HG03064 (cell line): Measurements from ENCODE around the gene SCYGR2.

Source experiments
- ATAC-seq: cut with Tn5 transposase; IDR thresholded peaks from one replicate; pipeline ENCODE4 v1.9.1; 2021; ENCODE audit warnings: low read depth; ENCODE audit not compliant: unreplicated experiment

SCYGR2 gene

DNA sequence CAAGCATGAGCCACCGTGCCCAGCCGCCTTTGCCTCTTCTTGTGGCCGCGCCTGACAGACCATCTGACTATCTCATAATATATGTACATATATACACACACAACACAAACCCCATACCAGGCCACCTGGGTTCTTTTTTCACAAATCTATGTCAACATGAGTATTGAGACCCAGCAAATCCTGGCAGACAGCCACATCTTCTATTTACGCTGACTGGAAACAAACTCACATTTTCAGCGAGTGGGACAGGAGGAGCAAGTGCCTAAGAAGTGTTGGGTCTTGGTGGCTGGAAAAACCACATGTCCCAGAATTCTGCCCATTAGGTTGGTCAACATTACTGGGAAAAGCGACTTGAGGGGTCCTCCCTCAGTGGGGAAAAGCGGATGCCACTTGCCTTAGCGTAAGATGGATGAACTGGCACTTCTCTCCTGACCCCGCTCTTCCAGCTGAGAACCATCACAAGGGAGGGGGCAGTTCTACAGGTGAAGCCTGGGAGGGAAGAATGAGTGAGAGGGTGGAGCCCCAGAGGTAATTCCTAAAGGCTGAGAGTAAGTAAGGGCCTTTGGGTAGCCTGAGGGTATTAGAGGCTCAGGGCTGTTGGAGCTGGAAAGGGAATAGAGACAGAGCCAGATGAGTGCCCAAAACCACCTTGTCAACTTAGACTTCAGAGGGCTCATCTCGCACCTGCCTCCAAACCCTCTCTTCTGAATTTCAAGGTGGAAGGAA, 14.0 kb downstream of the SCYGR2 start:
- no peak for ATAC-seq

DNA sequence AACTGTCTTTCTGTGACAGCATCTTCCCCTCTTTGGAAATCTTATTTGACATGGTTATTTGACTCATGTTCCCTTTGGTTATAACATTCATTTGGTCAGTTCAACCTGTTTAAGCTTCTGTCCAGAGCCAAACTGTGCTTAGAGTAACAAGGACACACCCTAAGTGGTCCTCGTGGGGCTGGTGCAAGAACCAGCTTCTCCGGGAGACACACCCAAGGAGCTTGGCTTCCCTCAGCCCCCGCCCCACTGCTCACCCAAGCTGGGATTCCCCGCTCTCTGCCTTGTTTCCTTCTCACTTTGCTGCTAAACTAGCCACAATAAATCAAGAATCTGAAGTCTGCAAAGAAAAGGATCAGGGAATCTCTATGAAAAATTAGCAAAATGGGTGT, 14.6 kb downstream of the SCYGR2 start:
- ATAC-seq = no peak

DNA sequence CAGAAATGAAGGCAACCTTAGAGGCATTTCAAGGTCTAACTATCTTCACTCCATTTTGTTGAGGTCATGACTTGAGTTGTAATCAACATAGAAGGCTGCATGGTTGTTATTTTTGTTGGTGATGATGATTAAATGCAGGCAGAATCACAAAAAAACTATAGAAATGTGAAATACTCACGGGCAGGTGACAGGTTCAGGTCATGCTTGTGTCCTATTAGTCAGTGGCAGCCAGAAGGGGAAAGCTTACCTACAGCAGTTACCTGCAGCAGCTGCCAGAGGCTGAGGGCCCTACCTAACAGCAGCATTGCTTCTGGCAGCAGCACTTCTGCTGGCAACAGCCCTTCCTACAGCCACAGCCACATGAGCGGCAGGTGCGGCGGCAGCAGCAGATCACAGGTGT, 15.6 kb downstream of the SCYGR2 start:
- no peak for ATAC-seq

DNA sequence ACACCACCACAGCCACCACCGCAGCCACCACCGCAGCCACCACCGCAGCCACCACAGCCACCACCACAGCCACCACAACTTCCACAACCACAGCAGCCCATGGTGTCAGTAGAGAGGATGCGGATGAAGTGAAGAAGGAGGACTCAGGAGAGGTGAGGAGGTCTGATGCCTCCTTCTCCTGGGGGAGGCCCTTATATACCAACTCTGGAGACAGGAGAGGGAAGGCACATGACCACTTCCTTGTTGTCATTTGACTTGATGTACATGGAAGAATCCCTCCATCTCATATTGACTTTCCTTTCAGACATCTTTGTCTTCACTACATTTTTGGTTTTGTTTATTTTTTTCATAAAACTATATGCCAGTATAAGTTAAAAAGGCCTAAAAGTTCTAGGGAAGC, 16.0 kb downstream of the SCYGR2 start, which contains the start of gene SCYGR3:
TSS of gene SCYGR3 (minus strand) at position 101 of the 400 bp plus-strand sequence. CDS start at position 101, 0 bp downstream.
- no peak for ATAC-seq

DNA sequence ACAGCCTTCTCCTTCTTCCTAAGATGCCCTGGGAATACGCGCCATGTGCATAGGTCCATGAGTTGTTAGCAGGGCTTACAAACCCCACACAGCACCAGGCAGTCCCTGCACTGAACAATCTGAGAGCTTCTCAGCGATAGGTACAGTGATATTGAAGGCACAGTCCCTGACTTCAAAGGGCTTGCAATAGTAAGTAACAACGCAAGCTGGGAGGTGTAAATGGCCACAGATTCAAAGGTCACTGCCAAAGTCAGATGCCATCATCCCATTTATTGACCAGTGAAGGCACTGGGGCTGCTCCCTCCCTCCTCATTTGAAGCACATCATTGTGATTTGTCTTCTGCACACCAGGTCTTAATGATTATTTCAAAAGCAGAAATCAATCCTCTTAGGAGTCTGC, 16.5 kb downstream of the SCYGR2 start:
- no peak for ATAC-seq

DNA sequence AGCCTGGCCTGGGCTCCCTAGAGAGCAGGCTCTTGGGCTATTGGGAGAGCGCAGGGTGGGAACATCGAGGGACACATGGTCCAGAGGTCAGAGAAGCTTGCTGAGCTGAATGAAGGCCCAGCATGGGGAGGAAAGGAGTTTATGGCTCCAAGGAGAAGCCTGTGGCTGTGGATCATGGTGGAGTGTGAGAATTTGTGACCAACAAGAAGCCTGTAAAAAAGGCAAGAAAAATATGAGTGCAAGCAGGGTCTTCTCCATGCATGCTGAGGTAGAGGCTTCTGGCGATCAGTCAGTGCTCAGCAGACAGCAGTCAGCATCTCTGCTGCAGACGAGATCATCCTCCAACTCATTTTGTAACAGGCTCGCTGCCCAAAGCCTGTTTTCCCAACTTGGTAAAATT, 17.2 kb downstream of the SCYGR2 start:
- ATAC-seq = no peak

DNA sequence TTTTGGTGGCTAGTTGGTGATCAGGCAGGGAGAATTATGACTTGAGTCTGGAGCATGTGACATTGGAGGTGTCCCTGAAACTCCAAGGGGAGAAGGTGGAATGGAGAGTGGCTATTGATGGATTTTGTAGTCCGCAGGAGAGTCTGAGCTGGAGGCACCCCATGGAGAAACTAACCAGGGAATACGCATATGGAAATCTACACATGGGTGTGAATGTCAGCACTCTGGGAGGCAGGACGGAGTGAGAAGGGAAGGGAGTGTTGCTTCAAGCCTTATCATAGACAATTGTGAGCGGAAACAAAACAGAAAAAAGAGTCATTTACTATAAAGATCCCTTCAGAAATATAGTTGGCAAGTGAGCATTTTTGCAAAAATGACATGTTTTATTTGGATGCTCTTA, 17.9 kb downstream of the SCYGR2 start:
- no peak for ATAC-seq

DNA sequence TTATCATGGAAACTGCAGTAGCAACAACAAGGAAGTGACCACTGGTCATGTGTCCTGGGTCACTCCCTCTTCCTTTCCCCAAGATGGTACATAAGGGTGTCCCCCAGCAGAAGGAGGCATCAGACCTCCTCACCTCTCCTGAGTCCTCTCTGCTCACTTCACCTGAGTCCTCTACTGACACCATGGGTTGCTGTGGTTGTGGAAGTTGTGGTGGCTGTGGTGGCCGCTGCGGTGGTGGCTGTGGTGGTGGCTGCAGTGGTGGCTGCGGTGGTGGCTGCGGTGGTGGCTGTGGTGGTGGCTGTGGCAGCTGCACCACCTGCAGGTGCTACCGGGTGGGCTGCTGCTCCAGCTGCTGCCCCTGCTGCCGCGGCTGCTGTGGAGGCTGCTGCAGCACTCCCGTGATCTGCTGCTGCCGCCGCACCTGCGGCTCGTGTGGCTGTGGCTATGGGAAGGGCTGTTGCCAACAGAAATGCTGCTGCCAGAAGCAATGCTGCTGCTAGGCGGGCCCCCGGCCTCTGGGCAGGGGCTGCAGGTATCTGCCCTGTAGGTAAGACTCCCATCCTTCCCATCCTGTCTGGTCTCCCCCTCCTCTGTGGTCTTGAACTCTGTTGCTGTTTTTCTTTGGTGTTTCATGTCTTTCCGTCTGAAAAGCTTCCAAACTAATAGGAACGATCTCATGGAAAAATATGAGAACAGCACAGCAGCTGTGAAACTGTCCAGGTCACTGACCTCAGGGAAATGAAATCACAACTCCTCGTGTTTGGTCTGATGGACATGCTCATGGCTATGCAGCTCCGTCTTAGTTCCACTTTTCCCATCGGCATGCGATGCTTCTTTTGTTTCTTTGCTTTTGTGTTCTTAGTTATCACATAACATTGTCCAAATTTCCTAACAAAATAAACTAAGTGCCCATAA, 18.9 kb downstream of the SCYGR2 start, which contains the start of gene SCYGR4:
TSS of gene SCYGR4 (plus strand) at position 183 of the 915 bp plus-strand sequence. CDS start at position 183, 0 bp downstream.
- no peak for ATAC-seq

DNA sequence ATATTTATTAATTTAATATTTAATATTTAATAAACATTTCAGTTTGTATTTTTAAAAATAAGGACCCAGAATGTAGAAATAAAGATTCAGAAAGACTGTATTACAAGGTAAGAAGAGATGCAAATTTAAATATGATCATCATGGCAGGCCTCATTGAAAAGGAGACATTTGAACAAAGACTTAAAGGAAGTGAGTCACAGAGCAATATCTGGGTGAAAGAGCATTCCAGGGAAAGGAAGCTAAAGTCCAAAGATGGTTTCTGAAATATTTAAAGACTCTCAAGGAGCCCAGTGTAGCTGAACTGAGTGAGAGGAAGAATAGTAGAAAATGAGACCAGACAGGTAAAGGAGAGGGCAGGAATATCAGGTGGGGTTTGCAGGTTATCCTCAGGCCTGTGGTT, 24.5 kb downstream of the SCYGR2 start:
- no peak for ATAC-seq

DNA sequence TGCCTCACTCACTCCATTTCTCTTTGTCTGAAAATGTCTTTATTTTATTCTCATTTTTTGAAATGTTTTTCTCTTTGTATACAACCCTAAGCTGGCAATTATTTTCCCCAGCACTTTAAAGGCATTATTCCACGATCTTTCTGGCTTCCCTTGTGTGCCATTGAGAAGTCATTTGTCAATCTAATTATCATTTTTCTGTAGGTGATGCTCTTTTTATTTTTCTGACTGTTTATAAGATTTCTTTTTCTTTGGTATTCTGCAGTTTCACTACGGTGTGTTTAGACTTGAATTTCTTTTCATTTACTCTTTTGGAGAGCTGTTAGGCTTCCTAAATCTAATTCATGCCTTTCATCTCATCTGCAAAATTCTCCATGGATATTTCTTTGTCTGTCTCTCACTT, 26.7 kb downstream of the SCYGR2 start:
- no peak for ATAC-seq

DNA sequence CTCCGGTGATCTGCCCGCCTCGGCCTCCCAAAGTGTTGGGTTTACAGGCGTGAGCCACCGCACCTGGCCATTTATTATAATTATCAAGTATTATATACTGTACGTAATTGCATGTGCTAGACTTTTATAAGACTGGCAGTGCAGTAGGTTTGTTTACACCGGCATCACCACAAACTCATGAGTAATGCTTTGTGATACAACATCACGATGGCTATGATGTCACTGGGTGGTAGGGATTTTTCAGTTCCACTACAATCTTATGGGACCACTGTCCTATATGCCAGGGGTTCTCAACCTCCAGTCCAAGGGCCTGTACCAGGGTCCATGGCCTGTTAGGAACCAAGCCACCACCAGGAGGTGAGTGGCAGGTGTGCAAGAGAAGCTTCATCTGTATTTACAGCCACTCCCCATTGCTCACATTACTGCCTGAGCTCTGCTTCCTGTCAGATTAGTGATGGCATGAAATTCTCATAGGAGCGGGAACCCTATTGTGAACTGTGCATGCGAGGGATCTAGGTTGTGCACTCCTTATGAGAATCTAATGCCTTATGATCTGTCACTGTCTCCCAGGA, 28.0 kb downstream of the SCYGR2 start:
- ATAC-seq = no peak

DNA sequence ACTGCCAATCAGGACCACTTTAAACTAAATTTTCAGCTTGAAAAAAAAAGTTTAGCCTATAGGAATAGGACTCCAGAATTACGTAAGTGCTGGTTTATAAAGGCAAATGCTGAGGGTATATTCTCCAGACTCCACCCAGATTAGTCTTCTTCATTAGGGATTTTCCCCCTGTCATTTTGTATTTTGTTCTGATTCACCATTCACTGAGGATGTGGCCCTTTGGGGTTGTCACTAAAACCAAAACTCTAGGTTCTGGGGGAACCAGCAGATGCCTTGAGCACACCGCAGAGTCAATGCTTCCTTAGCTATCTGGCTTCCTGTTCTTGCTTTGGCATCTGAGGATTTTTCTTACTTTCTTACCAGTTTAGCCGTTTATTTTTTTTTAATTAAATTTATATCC, 29.1 kb downstream of the SCYGR2 start:
- ATAC-seq = peak; percentile 95

DNA sequence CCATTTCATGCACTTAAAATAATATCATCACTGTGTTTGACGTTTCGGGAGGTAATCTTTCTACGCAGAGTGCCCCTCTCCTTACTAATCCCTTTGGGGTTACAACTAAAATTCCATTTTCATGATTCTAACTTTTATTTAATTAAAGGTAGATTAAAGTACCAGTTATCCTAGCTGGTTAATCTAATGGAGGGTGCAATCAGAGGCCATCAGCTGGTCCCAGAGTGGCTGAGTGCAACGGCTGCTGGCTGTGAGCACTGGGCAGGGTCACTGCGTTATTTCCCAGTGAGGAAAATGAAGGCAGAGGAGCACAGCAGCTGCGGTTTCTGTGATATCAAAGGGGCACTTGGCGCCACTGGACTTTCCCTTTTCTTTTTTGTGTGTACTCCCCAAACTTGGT, 30.7 kb downstream of the SCYGR2 start:
- ATAC-seq = no peak

DNA sequence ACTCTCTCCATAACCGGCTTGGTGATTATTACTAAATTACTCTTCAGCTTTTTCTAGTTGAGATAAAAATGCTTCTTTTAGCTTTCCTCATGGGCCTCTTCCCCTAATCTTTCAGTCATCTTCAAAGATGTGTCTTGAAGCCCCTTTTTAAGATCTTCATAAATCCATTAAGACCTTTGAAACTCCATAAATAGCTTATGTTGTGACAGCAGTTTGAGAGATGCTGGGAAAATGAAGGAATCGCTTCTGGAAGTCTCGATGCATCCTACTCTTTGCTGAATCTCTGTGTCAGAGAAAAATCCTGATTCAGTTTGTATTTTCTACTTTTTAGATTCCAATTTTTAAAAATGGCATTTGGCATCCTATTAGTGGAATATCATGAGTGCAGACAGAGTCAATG, 31.6 kb downstream of the SCYGR2 start:
- no peak for ATAC-seq

DNA sequence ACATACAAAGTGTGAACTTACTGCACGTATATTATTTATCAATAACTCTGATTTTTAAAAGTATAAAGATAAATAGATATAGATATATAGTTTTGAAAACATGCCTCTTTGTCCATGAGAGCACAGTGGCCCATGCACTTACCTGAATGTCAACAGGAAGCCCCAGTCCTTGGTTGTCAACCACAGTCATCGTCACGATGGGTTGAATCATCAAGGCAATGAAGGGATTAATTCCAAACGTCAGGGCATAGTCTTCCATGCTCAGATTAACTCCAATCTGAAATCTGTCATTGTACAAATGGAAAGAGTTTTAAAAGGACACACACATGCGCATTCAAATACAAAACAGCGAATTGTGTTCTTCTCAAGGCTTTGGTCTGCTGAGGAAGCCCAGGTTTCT, 34.1 kb downstream of the SCYGR2 start:
- ATAC-seq = no peak

DNA sequence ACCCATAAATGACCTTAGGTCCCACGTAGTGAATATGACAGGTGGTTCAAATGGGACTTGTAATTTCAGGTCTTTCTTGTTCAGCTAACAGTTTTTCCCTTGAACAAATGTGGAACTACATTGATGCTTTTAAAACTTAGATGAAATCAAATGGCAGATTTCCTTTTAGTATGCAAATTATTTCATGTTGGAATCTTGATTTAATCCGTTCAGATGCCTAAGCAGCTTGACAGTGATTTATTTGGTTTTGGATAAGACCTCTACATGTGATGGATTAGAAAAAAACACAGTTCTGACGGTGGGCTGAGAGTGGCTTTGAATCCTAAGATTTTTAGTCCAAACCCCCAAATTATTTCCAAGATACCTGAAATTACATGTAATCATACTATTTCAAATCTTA, 35.5 kb downstream of the SCYGR2 start:
- no peak for ATAC-seq

DNA sequence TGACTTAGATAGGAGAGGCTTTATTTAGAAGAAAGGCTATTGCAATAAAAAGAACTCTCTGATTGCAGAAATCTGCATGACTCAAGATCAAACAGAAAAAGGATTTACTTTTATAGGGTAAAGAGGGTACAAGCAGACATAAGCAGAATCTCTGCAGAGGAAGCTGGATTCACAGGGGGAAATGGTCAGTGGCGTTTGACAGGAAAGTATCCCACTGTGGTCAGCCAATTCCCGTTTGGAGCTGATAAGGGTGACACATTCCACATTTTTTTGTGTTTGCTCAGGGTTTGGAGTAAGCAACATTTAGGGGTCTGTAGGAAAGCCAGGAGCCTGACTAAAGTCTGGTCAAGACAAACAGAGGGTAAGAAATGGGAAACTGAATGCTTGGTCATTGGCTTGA, 44.0 kb downstream of the SCYGR2 start:
- no peak for ATAC-seq

DNA sequence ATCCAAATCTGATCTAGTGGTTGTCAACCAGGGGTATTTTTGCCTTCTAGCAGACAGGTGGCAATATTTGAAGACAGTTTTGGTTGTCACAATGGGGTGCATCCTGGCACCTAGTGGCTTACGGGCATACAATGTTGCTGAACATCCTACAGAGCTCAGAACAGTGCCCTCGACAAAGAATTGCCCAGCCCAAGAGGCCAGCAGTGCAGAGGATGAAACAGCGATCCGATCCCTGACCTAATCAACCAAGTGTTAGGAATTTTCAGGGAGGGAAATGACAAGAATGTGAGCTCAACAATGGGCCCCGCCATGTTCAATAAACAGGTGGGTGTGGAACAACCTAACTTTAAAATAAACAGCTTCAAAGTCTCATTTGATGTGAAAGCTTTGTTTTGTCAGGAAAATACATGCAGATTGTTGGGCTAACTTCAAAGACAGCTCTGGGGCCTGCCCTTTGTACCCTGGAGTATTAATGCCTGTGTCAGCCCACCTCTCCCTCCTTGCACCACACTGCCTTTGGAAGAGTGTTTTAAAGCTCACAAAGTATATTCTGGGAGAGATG, 45.4 kb downstream of the SCYGR2 start:
- no peak for ATAC-seq
